GM12891 (cell line): Measurements from ENCODE around the gene TMTC1.

Source experiments
- PAX5 ChIP-seq: IDR thresholded peaks from 2 replicates; pipeline ENCODE4 v1.6.1; 2011; ENCODE audit warnings: low read length, moderate library complexity, mild to moderate bottlenecking; ENCODE audit not compliant: insufficient read depth, severe bottlenecking
- POLR2A ChIP-seq: IDR thresholded peaks from 2 replicates; pipeline ENCODE4 v1.6.1; 2011; ENCODE audit warnings: low read depth, low read length, control low read depth
- POLR2AphosphoS5 ChIP-seq: IDR thresholded peaks from 2 replicates; pipeline ENCODE4 v1.6.1; 2011; ENCODE audit warnings: low read depth, low read length, control low read depth

- no peak for TF ChIP-seq POLR2A
- no peak for TF ChIP-seq POLR2AphosphoS5
- no peak for TF ChIP-seq PAX5
These were observed 134.0 kb downstream of the TMTC1 start for GRCh38 chr12:29649722-29650121.
